HEK293 (cell line): ENCODE data around the gene HMG20A.

Experiments used
- ZNF404 ChIP-seq: fragments of 450-650 bp; formaldehyde crosslinking; IDR thresholded peaks from 2 replicates; pipeline ENCODE4 v1.5.1; 2017; ENCODE audit warnings: missing biosample characterization, missing genetic modification characterization
- TF ChIP-seq, protein P1 (sequence below): fragments of 450-650 bp; formaldehyde crosslinking; IDR thresholded peaks from 2 replicates; pipeline ENCODE4 v1.5.1; 2016; ENCODE audit warnings: missing biosample characterization, missing genetic modification characterization

DNA sequence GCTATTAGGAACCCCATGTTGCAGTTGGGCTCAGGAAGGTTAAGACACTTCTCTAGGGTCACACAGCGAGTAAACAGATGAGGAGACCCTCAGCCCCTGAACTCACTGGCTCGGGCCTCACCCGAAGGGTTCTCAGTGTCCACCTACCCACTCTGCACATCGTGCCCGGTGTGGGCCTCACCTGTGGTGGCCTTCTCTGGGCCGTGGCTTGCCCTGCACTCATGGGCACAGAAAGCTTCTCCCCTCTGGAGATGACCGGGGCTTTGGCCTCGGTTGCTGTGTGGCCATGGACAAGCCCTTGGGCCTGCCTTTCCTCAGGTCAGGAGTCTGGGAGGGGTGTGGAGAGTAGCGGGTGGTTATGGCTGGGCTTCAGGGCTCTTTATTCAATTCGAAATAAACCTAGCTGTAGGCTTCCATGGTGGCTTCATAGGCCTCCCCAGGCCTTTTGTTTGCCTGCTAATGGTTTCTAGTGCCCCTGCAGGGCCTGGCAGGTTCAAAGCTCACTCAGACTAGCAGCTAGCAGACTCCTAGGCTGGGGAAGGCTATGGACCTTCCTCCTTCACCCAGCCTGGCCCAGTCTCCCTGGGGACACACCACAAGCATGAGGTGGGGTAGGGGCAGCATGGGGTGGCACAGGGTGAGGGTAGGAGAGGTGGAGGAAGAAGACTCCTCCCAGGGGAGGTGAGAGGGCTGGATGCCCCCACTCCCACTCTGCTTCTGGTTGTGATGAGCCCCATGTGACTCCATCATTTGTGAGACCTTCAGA is 108.9 kb downstream of the HMG20A start:
- TF ChIP-seq ZNF404 (tag by site-specific recombination) = no peak
- TF ChIP-seq, protein P1, sequence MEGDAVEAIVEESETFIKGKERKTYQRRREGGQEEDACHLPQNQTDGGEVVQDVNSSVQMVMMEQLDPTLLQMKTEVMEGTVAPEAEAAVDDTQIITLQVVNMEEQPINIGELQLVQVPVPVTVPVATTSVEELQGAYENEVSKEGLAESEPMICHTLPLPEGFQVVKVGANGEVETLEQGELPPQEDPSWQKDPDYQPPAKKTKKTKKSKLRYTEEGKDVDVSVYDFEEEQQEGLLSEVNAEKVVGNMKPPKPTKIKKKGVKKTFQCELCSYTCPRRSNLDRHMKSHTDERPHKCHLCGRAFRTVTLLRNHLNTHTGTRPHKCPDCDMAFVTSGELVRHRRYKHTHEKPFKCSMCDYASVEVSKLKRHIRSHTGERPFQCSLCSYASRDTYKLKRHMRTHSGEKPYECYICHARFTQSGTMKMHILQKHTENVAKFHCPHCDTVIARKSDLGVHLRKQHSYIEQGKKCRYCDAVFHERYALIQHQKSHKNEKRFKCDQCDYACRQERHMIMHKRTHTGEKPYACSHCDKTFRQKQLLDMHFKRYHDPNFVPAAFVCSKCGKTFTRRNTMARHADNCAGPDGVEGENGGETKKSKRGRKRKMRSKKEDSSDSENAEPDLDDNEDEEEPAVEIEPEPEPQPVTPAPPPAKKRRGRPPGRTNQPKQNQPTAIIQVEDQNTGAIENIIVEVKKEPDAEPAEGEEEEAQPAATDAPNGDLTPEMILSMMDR = no peak
